ENCODE results near the gene PRPF19. TPM values are rescaled to one million over a fixed set of nuclear protein-coding genes. Genes with fewer than 3 reads are reported as not detected.
A peak's percentile ranks its signal among the peaks of the same experiment; 100 is the strongest.

Gene PRPF19
- total RNA-seq, 1 experiment from 2014 or later, result 91.2 TPM

DNA sequence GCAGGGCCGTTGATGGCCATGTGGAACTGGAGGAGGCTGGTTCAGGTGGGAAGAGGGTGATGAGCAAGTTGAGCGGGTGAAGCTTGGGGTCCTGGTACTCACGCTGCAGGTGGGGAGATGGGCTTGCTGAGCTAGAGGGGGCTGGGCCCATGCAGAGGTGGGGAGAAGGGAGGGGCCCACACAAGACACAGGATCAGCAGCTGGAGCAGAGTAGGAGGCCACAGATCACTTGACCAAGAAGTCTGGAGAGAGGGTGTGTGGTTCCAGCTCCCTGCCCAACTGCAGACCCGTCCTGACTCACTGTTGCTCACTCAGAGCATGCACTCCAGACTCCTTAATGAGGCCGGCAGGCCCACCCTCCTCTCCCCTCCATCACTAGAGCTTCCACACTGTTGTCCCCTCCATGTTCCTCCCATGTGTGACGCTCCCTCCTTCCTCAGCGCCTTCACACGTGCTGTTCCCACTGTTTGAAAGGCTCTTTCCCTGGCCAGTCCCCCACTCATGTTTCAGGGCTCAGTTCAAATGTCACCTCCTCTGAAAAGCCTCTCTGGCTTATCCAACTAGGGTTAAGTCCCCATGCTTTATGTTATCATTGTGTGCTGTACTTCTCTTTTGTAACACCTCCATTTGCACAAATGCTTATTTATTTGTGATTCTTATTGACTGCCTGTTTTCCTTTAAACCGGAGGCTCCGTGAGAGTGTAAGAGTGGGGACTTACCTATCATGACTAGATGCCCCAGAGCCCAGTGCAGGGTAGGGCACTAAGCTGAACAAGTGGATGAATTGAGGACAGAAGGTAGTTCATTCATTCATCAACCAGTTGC is 62.1 kb downstream of the PRPF19 start:
- DNase-seq (ENCODE audit: low read depth), result peak; percentile 42

- no peak for DNase-seq (ENCODE audit: low read depth)
Observed at GRCh38 chr11:60842668-60843600, 63.5 kb downstream of the PRPF19 start.

- peak; percentile 96 for DNase-seq (ENCODE audit: low read depth)
Observed at GRCh38 chr11:60841797-60842667, 64.4 kb downstream of the PRPF19 start, which contains the start of gene CCDC86. Gene CCDC86, plus strand, starts transcription at chr11:60842113. Its CDS starts 12 bp downstream, at chr11:60842125.

Other genes starting within 250 kb of the PRPF19 start
- not detected in 2 replicates for gene MS4A8, start 207.0 kb downstream of the PRPF19 start, total RNA-seq (2014; rRNA removed; shearing (Covaris generic))
- gene MS4A18, start 181.9 kb downstream of the PRPF19 start, total RNA-seq (2014; rRNA removed; shearing (Covaris generic)), result not detected in 2 replicates
- gene MS4A15, start 149.7 kb downstream of the PRPF19 start, total RNA-seq (2014; rRNA removed; shearing (Covaris generic)), result not detected in 2 replicates
- not detected in 2 replicates for gene MS4A10, start 121.3 kb downstream of the PRPF19 start, total RNA-seq (2014; rRNA removed; shearing (Covaris generic))
- gene CCDC86, start 64.5 kb downstream of the PRPF19 start, total RNA-seq (2014; rRNA removed; shearing (Covaris generic)), result 16.0 and 17.7 TPM in 2 replicates
- 0.06 TPM in 1 of 2 replicates, not detected in the other for gene PTGDR2, start 50.6 kb downstream of the PRPF19 start, total RNA-seq (2014; rRNA removed; shearing (Covaris generic))
- not detected in 2 replicates for gene ZP1, start 39.0 kb downstream of the PRPF19 start, total RNA-seq (2014; rRNA removed; shearing (Covaris generic))
- gene TMEM109, start 7.6 kb upstream of the PRPF19 start, total RNA-seq (2014; rRNA removed; shearing (Covaris generic)), result 54.5 and 56.6 TPM in 2 replicates
- gene TMEM132A, start 17.9 kb upstream of the PRPF19 start, total RNA-seq (2014; rRNA removed; shearing (Covaris generic)), result 59.4 and 82.6 TPM in 2 replicates
- 3.0 and 3.9 TPM in 2 replicates for gene SLC15A3, start 45.6 kb upstream of the PRPF19 start, total RNA-seq (2014; rRNA removed; shearing (Covaris generic))
- gene CD6, start 65.1 kb upstream of the PRPF19 start, total RNA-seq (2014; rRNA removed; shearing (Covaris generic)), result 0.06 and 0.46 TPM in 2 replicates
- gene CD5, start 195.9 kb upstream of the PRPF19 start, total RNA-seq (2014; rRNA removed; shearing (Covaris generic)), result not detected in 2 replicates